ENCODE results near the gene GNAZ.

GNAZ gene

DNA sequence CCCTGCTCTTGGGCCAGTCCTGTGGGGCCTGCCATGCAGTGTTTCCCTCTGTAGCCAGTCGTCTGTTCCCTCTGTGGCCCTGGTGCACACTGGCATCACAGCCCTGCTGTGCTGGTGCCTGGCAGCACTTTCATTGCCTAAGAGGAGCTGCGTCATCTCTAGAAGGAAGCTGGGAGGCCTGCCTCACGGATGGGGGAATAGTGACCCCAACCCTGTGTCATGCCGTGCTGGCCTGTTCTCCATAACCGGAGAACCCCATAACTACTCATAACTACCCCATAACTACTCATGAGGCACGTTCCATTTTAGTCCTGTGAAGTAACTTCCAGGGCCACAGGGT lies 88.9 kb downstream of the GNAZ start:
- no peak for DNase-seq

DNA sequence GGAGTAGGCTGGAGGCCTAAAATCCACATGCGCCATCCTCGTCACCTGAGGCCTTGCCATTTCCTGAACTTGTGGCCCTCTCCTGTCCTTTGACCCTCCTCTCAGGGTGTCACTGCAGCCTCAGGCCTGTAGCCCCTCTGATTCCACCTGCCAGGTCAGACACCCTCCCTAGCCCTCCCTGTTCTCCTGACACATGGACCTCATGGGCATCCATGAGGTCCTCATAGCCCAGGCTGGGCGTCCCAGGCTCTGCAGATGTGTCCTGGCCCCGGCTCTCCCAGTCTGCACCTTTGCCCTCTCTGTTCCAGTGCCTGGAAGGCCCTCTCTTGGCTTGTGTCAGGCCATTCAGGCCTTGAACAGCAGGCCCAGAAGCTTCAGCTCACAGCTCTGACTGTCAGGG lies 90.7 kb downstream of the GNAZ start:
- DNase-seq = no peak

DNA sequence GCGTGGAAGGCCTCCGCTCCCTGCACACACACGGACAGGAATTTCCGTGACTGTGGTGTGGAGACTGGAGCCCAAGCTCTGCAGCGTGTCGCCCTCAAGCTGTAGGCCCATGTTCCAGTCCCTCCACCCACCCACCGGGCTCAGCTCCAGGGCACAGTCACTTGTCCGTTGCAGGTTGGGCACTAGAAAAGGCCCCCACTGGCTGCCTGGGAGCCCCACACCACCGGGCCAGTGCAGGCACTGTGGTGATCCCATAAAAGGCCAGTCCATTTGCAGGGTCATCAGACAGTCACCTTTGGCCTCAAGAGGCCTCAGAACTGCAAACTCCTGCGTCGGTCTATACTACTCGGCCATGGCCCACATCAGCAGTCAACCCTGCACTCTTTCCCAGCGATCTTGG lies 91.3 kb downstream of the GNAZ start:
- DNase-seq = no peak

DNA sequence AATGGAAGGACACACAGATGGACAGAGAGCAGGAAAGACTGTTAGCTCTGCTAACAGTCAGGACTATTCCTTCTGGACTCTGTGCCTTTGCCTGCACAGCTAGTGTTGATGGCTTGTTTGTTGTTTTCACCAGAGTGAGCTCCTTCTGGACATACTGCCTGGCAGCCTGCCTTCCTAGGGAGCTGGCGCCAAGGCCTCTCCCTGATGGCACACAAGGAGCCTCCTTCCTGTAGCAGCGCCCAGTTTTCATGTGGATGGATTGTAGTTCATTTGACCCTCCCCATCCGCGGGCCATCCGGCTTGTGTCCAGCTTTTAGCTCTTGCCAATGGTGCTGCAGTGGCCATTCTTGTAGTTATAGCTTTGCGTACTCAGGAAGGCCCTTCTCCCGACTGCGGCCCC lies 93.3 kb downstream of the GNAZ start:
- DNase-seq = no peak

DNA sequence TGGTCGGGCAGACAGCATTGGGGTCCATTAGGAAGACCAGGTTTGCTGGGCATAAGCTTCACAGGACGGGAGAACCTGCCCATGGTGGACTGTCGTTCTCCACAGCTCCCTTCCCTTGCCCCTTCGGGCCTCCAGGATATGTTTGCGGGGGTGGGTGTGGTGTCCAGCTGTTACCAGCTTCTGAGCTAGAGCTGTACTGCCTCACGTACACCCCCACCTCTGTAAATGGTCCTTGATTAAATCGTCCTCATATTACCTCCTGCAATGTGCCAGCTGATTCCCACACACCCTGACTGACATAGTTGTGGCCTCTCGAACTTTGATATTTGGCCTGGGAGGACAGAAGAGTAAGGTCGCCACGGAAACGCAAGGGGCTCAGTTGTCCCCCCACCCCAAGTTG lies 93.8 kb downstream of the GNAZ start:
- no peak for DNase-seq

DNA sequence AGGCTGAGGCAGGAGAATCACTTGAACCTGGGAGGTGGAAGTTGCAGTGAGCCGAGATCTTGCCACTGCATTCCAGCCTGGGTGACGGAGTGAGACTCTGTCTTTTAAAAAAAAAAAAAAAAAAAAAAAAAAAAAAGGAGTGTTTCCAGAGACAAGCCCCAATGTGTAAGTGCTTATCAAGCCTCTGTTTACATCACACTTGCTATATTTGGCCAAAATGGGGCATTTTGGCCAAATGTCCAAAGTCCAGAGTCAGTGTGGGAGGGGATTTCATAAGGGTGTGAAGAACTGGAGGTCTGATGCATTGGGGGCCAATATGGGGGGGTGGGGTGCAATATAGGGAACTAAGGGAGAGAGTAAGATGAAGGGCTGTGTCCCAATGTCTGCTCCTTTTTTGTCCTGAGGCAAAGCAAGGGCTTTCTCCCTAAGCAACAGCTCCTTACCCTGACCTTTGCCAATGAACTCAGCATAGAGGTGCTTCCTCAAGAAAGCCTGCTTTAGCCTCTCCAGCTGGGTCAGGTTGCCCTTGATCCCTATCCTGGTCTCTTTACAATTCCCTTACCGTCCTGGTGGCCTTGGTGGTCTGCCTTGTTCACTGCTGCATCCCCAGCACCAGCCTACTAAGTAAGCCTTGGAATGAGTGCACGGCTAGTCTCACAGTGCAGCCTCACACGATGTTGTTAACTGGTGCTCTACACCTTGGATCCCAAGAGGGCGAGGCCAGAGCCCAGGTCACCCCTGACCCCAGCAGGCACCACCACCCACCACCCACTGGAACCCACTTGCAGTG lies 95.9 kb downstream of the GNAZ start:
- DNase-seq = no peak

DNA sequence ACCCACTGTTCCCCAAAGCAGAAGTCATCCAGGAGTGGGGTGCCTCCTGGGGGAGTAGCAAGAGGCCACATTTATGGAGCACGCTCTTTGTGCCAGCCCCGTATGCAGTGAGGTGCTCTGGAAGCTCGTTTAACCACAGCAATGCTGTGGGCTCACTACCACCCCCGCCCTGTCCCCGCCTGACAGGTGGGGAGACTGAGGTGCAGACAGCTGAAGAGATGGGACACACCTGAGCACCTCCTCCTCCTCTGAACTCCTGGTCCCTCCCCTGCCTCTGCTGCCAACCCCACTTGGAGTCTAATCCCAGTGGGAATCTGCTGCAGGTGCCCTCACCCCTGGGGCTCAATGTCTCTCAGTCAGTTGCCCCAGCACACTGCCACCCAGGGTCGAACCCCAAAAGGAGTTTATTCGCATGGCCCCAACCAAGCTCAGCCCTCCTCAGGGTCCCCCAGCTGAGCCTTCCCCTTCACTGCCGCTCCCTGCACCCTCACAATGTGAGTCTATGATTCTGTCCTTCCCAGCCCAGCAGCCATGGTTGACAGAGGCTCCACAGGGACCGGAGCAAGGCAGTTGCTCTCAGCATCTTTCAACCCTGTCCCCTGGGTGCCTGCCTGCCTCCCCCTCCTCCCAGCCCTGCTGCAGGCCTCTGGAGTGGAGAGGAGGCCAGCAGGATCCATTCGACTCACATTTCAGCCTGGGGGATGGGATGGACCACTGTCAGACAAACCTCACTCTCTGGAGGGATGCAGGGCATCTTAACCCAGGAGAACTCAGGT lies 96.7 kb downstream of the GNAZ start:
- no peak for DNase-seq

DNA sequence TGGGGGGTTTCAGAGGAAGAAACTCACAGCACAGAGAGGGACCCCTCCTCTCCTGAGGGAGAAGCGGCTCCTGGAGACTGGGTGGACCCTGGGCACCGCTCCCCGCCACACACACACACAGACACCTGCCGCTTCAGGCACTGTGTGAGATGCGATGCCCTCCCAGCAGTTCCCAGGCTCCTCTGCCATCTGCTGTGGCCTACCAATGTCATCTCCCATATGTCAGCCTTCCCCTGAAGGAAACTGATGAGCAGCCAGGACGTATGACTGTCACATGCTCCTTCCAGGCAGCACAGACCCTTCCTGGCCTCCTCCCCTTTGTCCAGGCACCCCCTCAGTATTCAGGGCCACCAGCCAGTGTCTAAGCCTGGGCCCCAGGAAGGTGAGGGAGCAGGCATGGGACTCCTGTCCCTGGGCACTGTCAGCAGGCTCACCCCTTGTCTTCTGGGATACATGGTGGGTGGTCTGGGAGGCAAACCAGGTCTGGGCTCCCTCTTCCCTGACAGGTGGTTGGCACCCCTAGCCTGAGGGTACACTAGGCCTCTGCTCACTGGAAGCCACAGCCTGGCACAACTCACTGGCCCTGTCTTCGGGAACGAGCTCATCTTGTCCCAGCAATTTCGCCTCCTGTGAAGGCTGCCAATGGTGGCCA lies 98.2 kb downstream of the GNAZ start:
- DNase-seq = no peak

DNA sequence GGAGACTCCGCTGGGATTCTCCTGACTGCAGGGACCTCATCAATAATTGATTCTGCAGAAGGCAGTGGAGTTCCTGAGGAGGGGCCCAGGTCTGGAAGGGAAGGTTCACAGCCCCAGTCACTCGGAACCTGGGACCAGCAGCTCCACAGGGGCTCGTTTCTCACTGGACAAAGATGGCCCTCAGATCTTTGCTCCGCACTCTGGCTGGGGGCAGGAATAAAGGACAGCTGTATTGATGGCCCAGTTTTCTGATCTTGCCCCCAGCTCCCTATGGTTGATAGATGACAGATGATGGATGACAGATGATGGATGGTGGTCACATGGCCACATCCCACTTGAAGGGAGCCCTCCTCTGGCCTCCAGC lies 98.7 kb downstream of the GNAZ start:
- DNase-seq = no peak

Data from DMS79 (cell line).